SU-DHL-6 (cell line): ENCODE data around the gene CHST9.
A peak's percentile ranks its signal among the peaks of the same experiment; 100 is the strongest.

Experiments used
- H2AFZ ChIP-seq: fragments of 200-600 bp; sonication (generic); 2 replicates; pipeline ENCODE4 v1.6.1; 2014; ENCODE audit warnings: low read depth, mild to moderate bottlenecking, moderate library complexity, mixed read lengths, antibody characterized with exemption, low read length; ENCODE audit not compliant: severe bottlenecking
- H3F3A ChIP-seq: fragments of 200-600 bp; shearing (Covaris generic); 2 replicates; pipeline ENCODE4 v1.6.0; 2016; ENCODE audit warnings: antibody characterized with exemption, mild to moderate bottlenecking; ENCODE audit not compliant: insufficient read depth
- H3K27ac ChIP-seq: fragments of 200-600 bp; sonication (generic); 2 replicates; pipeline ENCODE4 v1.5.1; 2016; ENCODE audit warnings: low read depth, mild to moderate bottlenecking, low read length, moderate library complexity, mixed read lengths
- H3K27me3 ChIP-seq: fragments of 200-600 bp; sonication (generic), shearing (Covaris generic); 2 replicates; pipeline ENCODE4 v1.6.0; 2014; ENCODE audit warnings: mild to moderate bottlenecking, low read length
- H3K36me3 ChIP-seq: fragments of 200-600 bp; sonication (generic); 2 replicates; pipeline ENCODE4 v1.6.1; 2014; ENCODE audit warnings: mild to moderate bottlenecking, low read length, mixed read lengths
- H3K4me2 ChIP-seq: fragments of 300-600, 200-600 bp; shearing (Covaris generic), sonication (generic); 2 replicates; pipeline ENCODE4 v1.6.0; 2014; ENCODE audit warnings: low read length, low read depth, mild to moderate bottlenecking; ENCODE audit not compliant: poor library complexity, severe bottlenecking
- H3K4me3 ChIP-seq: fragments of 200-600 bp; sonication (generic); 2 replicates; pipeline ENCODE4 v1.5.1; 2014; ENCODE audit warnings: antibody characterized with exemption, low read length, mild to moderate bottlenecking, mixed read lengths; ENCODE audit not compliant: insufficient read depth, poor library complexity, severe bottlenecking
- H3K79me2 ChIP-seq: fragments of 200-600 bp; sonication (generic); 2 replicates; pipeline ENCODE4 v1.6.1; 2014; ENCODE audit warnings: mild to moderate bottlenecking, low read length, moderate library complexity; ENCODE audit not compliant: insufficient read depth
- H3K9ac ChIP-seq: fragments of 200-600 bp; sonication (generic); 2 replicates; pipeline ENCODE4 v1.7.0; 2014; ENCODE audit warnings: mild to moderate bottlenecking, low read length
- H3K9me2 ChIP-seq: fragments of 200-600 bp; sonication (generic); replicated peaks from 2 replicates; pipeline ENCODE4 v1.6.1; 2014; ENCODE audit warnings: low read length; ENCODE audit not compliant: insufficient read depth
- H3K9me3 ChIP-seq: fragments of 200-600 bp; sonication (generic); 2 replicates; pipeline ENCODE4 v1.6.1; 2014; ENCODE audit warnings: low read length, mixed read lengths; ENCODE audit not compliant: insufficient read depth
- H4K20me1 ChIP-seq: fragments of 200-600 bp; sonication (generic); 2 replicates; pipeline ENCODE4 v1.6.1; 2014; ENCODE audit warnings: low read depth, mild to moderate bottlenecking, antibody characterized with exemption, low read length, moderate library complexity, mixed read lengths
- EZH2phosphoT487 ChIP-seq: fragments of 200-600 bp; sonication (generic), shearing (Covaris generic); conservative IDR thresholded peaks from 2 replicates; pipeline ENCODE4 v1.6.1; 2018; ENCODE audit warnings: mild to moderate bottlenecking, antibody characterized with exemption, low read length, moderate library complexity, mixed read lengths
- TF ChIP-seq, protein P1 (sequence below): fragments of 200-600 bp; sonication (generic); IDR thresholded peaks from one replicate; pipeline ENCODE4 v1.5.1; 2017; ENCODE audit warnings: antibody characterized with exemption, mild to moderate bottlenecking, low read length, moderate library complexity; ENCODE audit not compliant: insufficient read depth, poor library complexity, severe bottlenecking

The CHST9 gene

GRCh38 chr18:27081701-27082100, 103.4 kb downstream of the CHST9 start:
- Histone ChIP-seq H3K27ac (no peak overlapping the region), H3K79me2 (no peaks in the 10 kb centered on the region), H3K9me2 (no peaks in the 10 kb centered on the region)

DNA sequence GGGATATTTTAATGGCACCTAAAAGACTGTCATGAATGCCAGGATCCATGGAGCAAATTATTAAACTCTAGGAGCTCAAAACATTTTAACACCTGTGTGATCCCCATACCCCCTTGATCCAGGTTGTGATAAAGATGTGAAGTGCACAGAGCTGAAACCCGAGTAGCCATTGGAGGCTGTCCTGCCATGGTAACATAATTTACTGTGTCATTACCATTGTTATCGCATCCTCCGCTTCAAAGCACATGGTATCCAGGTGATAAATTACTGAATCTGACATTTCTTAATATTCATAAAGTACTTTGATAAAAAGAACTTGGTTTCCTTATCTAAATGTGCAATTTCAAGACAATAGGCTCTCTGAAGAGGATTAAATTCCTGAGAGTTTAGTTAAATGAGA, 109.3 kb downstream of the CHST9 start:
- TF ChIP-seq, protein P1, sequence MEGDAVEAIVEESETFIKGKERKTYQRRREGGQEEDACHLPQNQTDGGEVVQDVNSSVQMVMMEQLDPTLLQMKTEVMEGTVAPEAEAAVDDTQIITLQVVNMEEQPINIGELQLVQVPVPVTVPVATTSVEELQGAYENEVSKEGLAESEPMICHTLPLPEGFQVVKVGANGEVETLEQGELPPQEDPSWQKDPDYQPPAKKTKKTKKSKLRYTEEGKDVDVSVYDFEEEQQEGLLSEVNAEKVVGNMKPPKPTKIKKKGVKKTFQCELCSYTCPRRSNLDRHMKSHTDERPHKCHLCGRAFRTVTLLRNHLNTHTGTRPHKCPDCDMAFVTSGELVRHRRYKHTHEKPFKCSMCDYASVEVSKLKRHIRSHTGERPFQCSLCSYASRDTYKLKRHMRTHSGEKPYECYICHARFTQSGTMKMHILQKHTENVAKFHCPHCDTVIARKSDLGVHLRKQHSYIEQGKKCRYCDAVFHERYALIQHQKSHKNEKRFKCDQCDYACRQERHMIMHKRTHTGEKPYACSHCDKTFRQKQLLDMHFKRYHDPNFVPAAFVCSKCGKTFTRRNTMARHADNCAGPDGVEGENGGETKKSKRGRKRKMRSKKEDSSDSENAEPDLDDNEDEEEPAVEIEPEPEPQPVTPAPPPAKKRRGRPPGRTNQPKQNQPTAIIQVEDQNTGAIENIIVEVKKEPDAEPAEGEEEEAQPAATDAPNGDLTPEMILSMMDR: no peak
- TF ChIP-seq EZH2phosphoT487: no peak
- no peak overlapping the region for H3K4me2 ChIP-seq

More at GRCh38 chr18:27081701-27082100, 103.4 kb downstream of the CHST9 start:
- no peaks in the 10 kb centered on the region for H3F3A ChIP-seq
- no peaks in the 10 kb centered on the region for H3K27me3 ChIP-seq
- TF ChIP-seq, protein P1: no peak
- no peak for TF ChIP-seq EZH2phosphoT487
- no peak overlapping the region for H3K9ac ChIP-seq
- H4K20me1 ChIP-seq: no peaks in the 10 kb centered on the region
- peaks cover 4% of the 10 kb centered on the region; the same call in 1 of the 2 replicates for H3K36me3 ChIP-seq
- H2AFZ ChIP-seq: no peak overlapping the region
- no peak overlapping the region for H3K4me2 ChIP-seq
- H3K9me3 ChIP-seq: peaks cover 9% of the 10 kb centered on the region; the same call in 1 of the 2 replicates
- H3K4me3 ChIP-seq: no peak overlapping the region

DNA sequence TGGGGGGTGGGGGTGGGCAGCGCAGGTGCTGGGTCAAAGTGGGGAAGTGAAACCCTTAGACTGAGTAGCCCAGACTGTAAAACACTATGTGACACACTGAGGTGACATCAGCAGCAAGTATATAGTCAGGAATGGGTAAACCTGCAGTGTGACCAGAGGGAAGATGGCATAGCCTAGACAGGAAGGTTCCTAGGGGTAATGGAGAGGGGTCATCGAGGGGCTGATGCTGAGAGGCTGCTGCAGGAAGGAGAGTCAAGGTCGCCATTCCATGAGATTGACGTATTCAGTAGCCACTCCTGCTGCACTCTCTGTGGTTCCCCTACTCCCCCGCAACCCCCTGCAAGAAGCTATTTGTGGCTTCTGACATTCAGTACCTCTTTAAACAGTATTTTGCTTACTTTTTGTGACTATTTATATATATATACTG, 111.7 kb downstream of the CHST9 start:
- H3K27me3 ChIP-seq: no peaks in the 10 kb centered on the region
- H3K36me3 ChIP-seq: peaks cover 4% of the 10 kb centered on the region; the same call in 1 of the 2 replicates
- H3K9me3 ChIP-seq: peaks cover 9% of the 10 kb centered on the region; the same call in 1 of the 2 replicates
- no peaks in the 10 kb centered on the region for H4K20me1 ChIP-seq
- no peaks in the 10 kb centered on the region for H3K9me2 ChIP-seq
- peak overlapping the region; percentile 51 for H3K9ac ChIP-seq
- no peak overlapping the region for H2AFZ ChIP-seq
- peak overlapping the region; percentile 43 for H3K4me3 ChIP-seq
- peak overlapping the region; percentile 83 for H3K4me2 ChIP-seq
- no peak for TF ChIP-seq EZH2phosphoT487
- TF ChIP-seq, protein P1: no peak
- peaks cover 8% of the 10 kb centered on the region for H3F3A ChIP-seq
- H3K79me2 ChIP-seq: no peaks in the 10 kb centered on the region
- peak overlapping the region; percentile 96 for H3K27ac ChIP-seq

More for the DNA sequence above, 109.3 kb downstream of the CHST9 start:
- peaks cover 8% of the 10 kb centered on the region for H3F3A ChIP-seq
- no peaks in the 10 kb centered on the region for H4K20me1 ChIP-seq
- peak overlapping the region; percentile 37 for H2AFZ ChIP-seq
- H3K79me2 ChIP-seq: no peaks in the 10 kb centered on the region
- H3K9me3 ChIP-seq: peaks cover 9% of the 10 kb centered on the region; the same call in 1 of the 2 replicates
- H3K27ac ChIP-seq: peak overlapping the region; percentile 2; the same call in 1 of the 2 replicates
- H3K36me3 ChIP-seq: peaks cover 4% of the 10 kb centered on the region; the same call in 1 of the 2 replicates
- H3K4me3 ChIP-seq: no peak overlapping the region
- H3K9me2 ChIP-seq: no peaks in the 10 kb centered on the region
- no peaks in the 10 kb centered on the region for H3K27me3 ChIP-seq
- no peak overlapping the region for H3K9ac ChIP-seq
